Prostate gland (tissue), 2 donors: ENCODE results near the gene PLEKHF1. TPM values are rescaled to one million over a fixed set of nuclear protein-coding genes. Genes with fewer than 3 reads are reported as not detected.
A peak's percentile ranks its signal among the peaks of the same experiment; 100 is the strongest.

ENCODE experiments used
- DNase-seq: peaks from one replicate; pipeline ENCODE4 v3.0.0-alpha.2; 2019; ENCODE audit warnings: low spot score
- H3K27ac ChIP-seq, 2 donors: fragments of 200-600 bp; sonication (generic); 2 replicates each; pipeline ENCODE4 v1.5.1; 2017 to 2019
- H3K27me3 ChIP-seq: fragments of 200-600 bp; sonication (generic); replicated peaks from 2 replicates; pipeline ENCODE4 v1.5.1; 2019; ENCODE audit not compliant: insufficient read depth
- H3K36me3 ChIP-seq, 2 donors: fragments of 200-600 bp; sonication (generic); 1 replicate in 1 of 2; 2 replicates in 1 of 2; pipeline versions ENCODE4 v1.5.1 to v1.8.1; 2017 to 2019
- H3K4me1 ChIP-seq: fragments of 200-600 bp; sonication (generic); replicated peaks from 2 replicates; pipeline ENCODE4 v1.5.1; 2019
- H3K4me3 ChIP-seq, 2 donors: fragments of 200-600 bp; sonication (generic); 2 replicates each; pipeline ENCODE4 v1.5.1; 2017 to 2019
- H3K9me3 ChIP-seq: fragments of 200-600 bp; sonication (generic); 2 replicates; pipeline ENCODE4 v1.5.1; 2017
- CTCF ChIP-seq, 4 experiments: fragments of 200-600 bp in 2 of 4; fragments of 450-650 bp in 2 of 4; sonication (generic) in 2 of 4; IDR thresholded peaks; 1 replicate in 3 of 4; 2 replicates in 1 of 4; pipeline ENCODE4 v1.5.1; 2016 to 2019; ENCODE audit warnings: antibody characterized with exemption in 4 of 4, mild to moderate bottlenecking in 2 of 4, moderate library complexity in 2 of 4
- POLR2A ChIP-seq: fragments of 450-650 bp; IDR thresholded peaks from one replicate; pipeline ENCODE4 v1.6.1; 2016; ENCODE audit warnings: antibody characterized with exemption, mild to moderate bottlenecking
- POLR2AphosphoS5 ChIP-seq: sonication (generic); formaldehyde crosslinking; IDR thresholded peaks from one replicate; pipeline ENCODE4 v1.6.1; 2017; ENCODE audit warnings: antibody characterized with exemption
- WGBS: methylation state at CpG from one replicate; pipeline ENCODE4 v1.1.5; 2018; 5-methylcytosine and 5-hydroxymethylcytosine counted together
- intact Hi-C: fragments of 100-400 bp; cut with DNase I; formaldehyde crosslinking; loops from one replicate; pipeline ENCODE4 v1.14.2; 2022
- total RNA-seq, 2 donors: library from RNA; depleted of rRNA; stranded (reverse); fragments of >200 nt; gene quantifications; one replicate each; pipeline ENCODE4 v1.1.0, GENCODE V29; 2016

The PLEKHF1 gene, protein sequence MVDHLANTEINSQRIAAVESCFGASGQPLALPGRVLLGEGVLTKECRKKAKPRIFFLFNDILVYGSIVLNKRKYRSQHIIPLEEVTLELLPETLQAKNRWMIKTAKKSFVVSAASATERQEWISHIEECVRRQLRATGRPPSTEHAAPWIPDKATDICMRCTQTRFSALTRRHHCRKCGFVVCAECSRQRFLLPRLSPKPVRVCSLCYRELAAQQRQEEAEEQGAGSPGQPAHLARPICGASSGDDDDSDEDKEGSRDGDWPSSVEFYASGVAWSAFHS
- total RNA-seq, result 10 to 100 TPM; 64.3 to 64.4 TPM

GRCh38 chr19:29665215-29665825 is at the start of gene PLEKHF1:
Gene PLEKHF1, plus strand, starts transcription at chr19:29665461. Its CDS starts 8,379 bp downstream, at chr19:29673840.
- under 1% methylated on average over 49 of the region's 75 CpGs for WGBS
- Histone ChIP-seq H3K4me3 (peak within 1 kb of the TSS; percentile 76 to 88), H3K27me3 (no peaks in the 10 kb centered on the region), H3K27ac (peak within 1 kb of the TSS; percentile 89 to 91), H3K36me3 (no peaks in the 10 kb centered on the region), H3K9me3 (no peaks in the 10 kb centered on the region), H3K4me1 (peaks cover 24% of the 10 kb centered on the region)
- TF ChIP-seq CTCF (IDR thresholded peaks at IDR 0.05) (peak in 1 of 4 experiments; percentile 9), POLR2AphosphoS5 (peak; percentile 4), POLR2A (peak; percentile 89)
- intact Hi-C loops, result loop anchor here (10.0 kb wide), 1 partner anchor 49 kb away; the partner anchor contains the start of gene C19orf12
- peak; percentile 89 for DNase-seq

DNA sequence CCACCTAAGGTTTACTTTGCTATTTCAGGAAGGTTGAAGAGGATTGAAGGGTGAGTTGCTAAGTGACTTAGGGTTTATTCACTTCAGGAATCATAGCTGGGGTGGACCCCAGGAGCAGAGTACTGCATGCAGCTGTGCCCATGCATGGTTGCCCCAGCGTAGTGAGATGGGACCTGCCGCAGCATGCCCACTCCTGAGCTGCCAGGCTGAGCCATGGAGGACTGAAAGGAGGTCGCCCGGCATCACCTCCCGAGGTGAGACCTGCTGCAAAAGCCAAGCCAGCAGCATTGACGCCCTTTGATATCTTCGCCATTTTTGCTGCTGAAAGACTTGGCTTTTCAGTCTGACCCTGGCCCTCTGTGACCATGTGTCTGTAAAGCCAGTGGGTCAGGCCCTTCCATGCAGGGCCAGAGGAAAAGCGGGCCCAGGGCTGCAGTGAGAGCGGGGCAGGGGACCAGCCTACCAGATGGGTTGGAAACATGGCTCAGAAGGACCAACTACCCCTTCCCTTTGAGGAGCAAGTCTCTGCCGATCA is 49.3 kb upstream of the PLEKHF1 start:
- peaks cover 7 to 30% of the 10 kb centered on the region in 2 donors for H3K36me3 ChIP-seq
- WGBS, result 86% methylated on average over 10 of the region's 10 CpGs
- TF ChIP-seq POLR2A (no peak), CTCF (IDR thresholded peaks at IDR 0.05) (no peak), POLR2AphosphoS5 (no peak)
- intact Hi-C loops, result no loop called here
- H3K4me1 ChIP-seq, result no peaks in the 10 kb centered on the region
- no peak overlapping the region for H3K27ac ChIP-seq
- no peak for DNase-seq
- no peaks in the 10 kb centered on the region for H3K27me3 ChIP-seq
- H3K4me3 ChIP-seq, result no peak overlapping the region
- no peaks in the 10 kb centered on the region for H3K9me3 ChIP-seq

DNA sequence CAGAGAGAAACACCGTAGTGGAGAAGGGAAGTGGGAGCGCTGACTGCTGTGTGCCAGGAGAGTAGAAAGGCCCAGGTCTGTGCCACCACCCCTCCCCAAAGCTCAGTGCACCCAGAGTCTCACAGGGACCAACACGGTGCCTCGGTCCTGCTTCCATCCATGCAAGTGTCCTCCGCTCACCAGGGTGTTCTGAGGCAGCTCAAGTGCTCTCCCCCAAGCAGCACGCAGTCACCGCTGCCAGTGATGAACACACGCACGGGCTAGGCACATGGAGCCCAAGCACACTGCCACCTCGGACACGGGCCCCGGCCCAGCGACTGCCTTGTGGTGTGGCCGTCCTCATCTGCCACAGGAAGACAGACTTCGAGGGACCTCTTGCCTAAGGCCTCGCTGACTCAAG is 48.7 kb upstream of the PLEKHF1 start:
- DNase-seq, result no peak
- Histone ChIP-seq H3K27me3 (no peaks in the 10 kb centered on the region), H3K9me3 (no peaks in the 10 kb centered on the region), H3K36me3 (peaks cover 7 to 30% of the 10 kb centered on the region in 2 donors), H3K27ac (no peak overlapping the region), H3K4me1 (no peaks in the 10 kb centered on the region), H3K4me3 (no peak overlapping the region)
- TF ChIP-seq POLR2A, result no peak
- no peak for TF ChIP-seq CTCF (IDR thresholded peaks at IDR 0.05)
- no peak for TF ChIP-seq POLR2AphosphoS5
- intact Hi-C loops, result no loop called here
- 87% methylated on average over 15 of the region's 16 CpGs for WGBS

DNA sequence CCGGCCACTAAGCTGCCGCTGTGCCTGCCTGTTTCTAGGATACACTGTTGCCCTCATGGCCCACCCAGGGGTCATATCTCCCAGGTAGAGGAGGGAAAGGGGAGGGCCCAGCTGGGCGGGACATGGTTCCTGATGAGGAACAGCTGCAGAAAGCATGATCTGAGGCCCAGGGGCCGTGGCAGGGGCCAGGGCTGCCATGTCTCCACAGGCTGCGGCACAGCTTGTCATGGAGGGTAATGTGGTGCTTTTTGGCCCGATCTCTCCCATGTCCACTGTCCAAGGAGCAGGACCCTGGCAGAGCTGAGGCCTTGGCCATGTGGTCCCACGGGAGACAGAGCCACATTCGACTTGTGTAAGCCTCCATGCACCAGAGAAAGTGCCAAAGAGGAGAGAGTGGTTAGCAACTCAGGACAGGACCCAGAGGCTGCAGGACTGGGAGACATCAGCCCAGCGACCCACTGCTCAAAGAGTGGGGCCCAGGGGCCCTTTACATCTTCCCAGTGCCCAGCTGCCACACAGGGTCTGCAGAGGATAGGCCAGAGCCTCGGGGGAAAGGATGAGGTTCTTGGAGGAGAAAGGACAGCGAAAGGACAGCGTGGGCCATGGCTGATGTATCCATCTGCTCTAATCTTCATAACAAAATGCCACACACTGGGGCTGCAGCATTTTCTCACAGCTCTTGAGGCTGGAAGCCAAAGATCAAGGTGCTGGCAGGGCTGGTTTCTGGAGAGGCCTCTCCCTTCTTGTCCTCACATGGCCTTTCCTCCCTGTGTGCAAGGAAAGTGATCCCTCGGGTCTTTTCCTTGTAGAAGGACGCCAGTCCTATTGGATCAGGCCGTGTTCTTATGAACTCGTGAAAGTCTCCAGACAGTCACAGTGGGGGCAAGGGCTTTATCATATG is 47.6 kb upstream of the PLEKHF1 start:
- intact Hi-C loops, result no loop called here
- Histone ChIP-seq H3K27ac (no peak overlapping the region), H3K36me3 (peaks cover 7 to 21% of the 10 kb centered on the region in 2 donors), H3K27me3 (no peaks in the 10 kb centered on the region), H3K4me3 (no peak overlapping the region), H3K9me3 (no peaks in the 10 kb centered on the region), H3K4me1 (no peaks in the 10 kb centered on the region)
- no peak for DNase-seq
- TF ChIP-seq CTCF (IDR thresholded peaks at IDR 0.05), result no peak
- TF ChIP-seq POLR2A, result no peak
- TF ChIP-seq POLR2AphosphoS5, result no peak
- 75% methylated on average over 16 of the region's 16 CpGs for WGBS
